Tibial artery (tissue), 4 donors: ENCODE results near the gene TGM2.

Experiments used
- DNase-seq, 2 donors: peaks; one replicate each; pipeline ENCODE4 v3.0.0-alpha.2; 2019
- H3K27ac ChIP-seq, 2 donors: fragments of 200-600 bp; sonication (generic) in 1 of 2; 1 replicate in 1 of 2; 2 replicates in 1 of 2; pipeline ENCODE4 v1.5.1; 2018 to 2019; ENCODE audit warnings: mild to moderate bottlenecking in 1 of 2
- H3K27me3 ChIP-seq, 2 donors: fragments of 200-600 bp; sonication (generic) in 1 of 2; one replicate each; pipeline versions ENCODE4 v1.5.1 to v1.6.0; 2016 to 2019
- H3K36me3 ChIP-seq, 3 donors: fragments of 200-600 bp; sonication (generic) in 2 of 3; one replicate each; pipeline ENCODE4 v1.5.1; 2016 to 2019; ENCODE audit warnings: mild to moderate bottlenecking in 2 of 3
- H3K4me1 ChIP-seq, 4 donors: fragments of 200-600 bp; sonication (generic) in 2 of 4; 1 replicate in 3 of 4; 2 replicates in 1 of 4; pipeline ENCODE4 v1.5.1; 2016 to 2019
- H3K4me3 ChIP-seq, 2 donors: fragments of 200-600 bp; sonication (generic) in 1 of 2; 1 replicate in 1 of 2; 2 replicates in 1 of 2; pipeline ENCODE4 v1.5.1; 2018 to 2019; ENCODE audit warnings: mild to moderate bottlenecking in 2 of 2
- H3K9me3 ChIP-seq, 3 donors: fragments of 200-600 bp; sonication (generic) in 1 of 3; one replicate each; pipeline ENCODE4 v1.5.1; 2016 to 2019
- intact Hi-C: fragments of 100-400 bp; cut with DNase I; formaldehyde crosslinking; loops from one replicate; pipeline ENCODE4 v1.15.0; 2023; ENCODE audit warnings: low total_unique reads
- TF ChIP-seq, protein P1 (sequence below), 2 experiments: fragments of 200-600 bp in 1 of 2; fragments of 450-650 bp in 1 of 2; IDR thresholded peaks; one replicate each; pipeline ENCODE4 v1.5.1; 2017 to 2019; ENCODE audit warnings: antibody characterized with exemption in 2 of 2, mild to moderate bottlenecking in 1 of 2, moderate library complexity in 1 of 2

Gene TGM2

DNA sequence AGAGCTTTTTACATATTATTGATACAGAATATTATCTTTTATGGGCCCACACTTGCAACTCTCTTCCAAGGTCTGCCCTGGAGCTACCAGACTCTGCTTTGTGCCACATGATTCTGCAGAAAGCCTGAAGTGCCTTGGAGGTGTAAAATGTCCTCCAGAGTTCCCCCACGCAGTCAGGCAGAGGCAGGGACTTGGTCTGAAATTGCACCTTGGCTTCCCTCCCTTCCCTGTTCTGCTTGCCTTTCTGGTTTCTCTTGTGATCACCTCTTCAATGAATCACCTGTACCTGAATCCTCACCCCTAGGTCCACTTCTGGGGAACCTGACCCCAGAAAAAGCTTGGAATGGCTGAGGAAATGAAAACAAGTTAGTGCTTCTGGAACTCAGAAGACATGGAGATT lies 43.0 kb upstream of the TGM2 start:
- peak overlapping the region; percentile 78 to 82 for H3K27ac ChIP-seq

DNA sequence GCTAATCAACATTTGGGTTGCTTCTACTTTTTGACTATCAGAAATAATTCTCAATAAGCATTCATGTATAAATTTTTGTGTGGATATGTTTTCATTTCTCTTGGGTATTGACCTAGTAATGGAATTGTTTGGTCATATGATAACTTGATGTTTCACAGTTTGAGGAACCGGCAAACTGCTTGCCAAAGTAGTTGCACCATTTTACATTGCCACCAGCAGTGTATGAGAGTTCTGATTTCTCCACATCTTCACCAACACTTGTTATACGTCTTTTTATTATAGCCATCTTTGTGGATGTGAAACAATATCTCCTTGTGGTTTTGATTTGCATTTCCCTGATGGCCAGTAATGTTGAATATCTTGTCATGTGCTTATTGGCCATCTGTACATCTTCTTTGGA lies 42.6 kb upstream of the TGM2 start:
- H3K27ac ChIP-seq = peak overlapping the region; percentile 78 to 82
- H3K9me3 ChIP-seq = no peaks in the 10 kb centered on the region
- no peaks in the 10 kb centered on the region for H3K27me3 ChIP-seq
- no peak for DNase-seq
- H3K4me3 ChIP-seq = no peak overlapping the region
- intact Hi-C loops = no loop called here
- H3K36me3 ChIP-seq = no peaks in the 10 kb centered on the region
- TF ChIP-seq, protein P1, sequence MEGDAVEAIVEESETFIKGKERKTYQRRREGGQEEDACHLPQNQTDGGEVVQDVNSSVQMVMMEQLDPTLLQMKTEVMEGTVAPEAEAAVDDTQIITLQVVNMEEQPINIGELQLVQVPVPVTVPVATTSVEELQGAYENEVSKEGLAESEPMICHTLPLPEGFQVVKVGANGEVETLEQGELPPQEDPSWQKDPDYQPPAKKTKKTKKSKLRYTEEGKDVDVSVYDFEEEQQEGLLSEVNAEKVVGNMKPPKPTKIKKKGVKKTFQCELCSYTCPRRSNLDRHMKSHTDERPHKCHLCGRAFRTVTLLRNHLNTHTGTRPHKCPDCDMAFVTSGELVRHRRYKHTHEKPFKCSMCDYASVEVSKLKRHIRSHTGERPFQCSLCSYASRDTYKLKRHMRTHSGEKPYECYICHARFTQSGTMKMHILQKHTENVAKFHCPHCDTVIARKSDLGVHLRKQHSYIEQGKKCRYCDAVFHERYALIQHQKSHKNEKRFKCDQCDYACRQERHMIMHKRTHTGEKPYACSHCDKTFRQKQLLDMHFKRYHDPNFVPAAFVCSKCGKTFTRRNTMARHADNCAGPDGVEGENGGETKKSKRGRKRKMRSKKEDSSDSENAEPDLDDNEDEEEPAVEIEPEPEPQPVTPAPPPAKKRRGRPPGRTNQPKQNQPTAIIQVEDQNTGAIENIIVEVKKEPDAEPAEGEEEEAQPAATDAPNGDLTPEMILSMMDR (IDR thresholded peaks at IDR 0.05) = no peak
- H3K4me1 ChIP-seq = peaks cover 0 to 45% (median 34%) of the 10 kb centered on the region in 4 donors

More for the DNA sequence above, 43.0 kb upstream of the TGM2 start:
- TF ChIP-seq, protein P1 (IDR thresholded peaks at IDR 0.05) = no peak
- intact Hi-C loops = no loop called here
- no peaks in the 10 kb centered on the region for H3K36me3 ChIP-seq
- peak in 1 of 2 donors; percentile 51 for DNase-seq
- H3K9me3 ChIP-seq = no peaks in the 10 kb centered on the region
- no peak overlapping the region for H3K4me3 ChIP-seq
- H3K27me3 ChIP-seq = no peaks in the 10 kb centered on the region
- peaks cover 0 to 50% (median 35%) of the 10 kb centered on the region in 4 donors for H3K4me1 ChIP-seq

DNA sequence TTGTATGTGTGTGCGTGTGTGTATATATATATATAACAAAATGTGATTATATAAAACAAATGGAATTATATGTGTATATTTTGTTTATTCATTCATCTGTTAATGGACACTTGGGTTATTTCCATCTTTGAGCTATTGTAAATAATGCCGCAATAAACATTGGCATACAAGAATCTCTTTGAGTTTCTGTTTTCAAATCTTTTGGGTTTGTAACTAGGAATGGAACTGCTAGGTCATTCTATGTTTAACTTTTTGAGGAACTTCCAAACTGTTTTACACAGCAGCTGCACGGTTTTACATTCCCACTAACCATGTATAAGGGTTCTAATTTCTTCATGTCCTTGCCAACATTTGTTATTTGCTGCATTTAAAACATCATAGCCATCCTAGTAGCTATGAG lies 39.9 kb upstream of the TGM2 start:
- intact Hi-C loops = no loop called here
- no peak for DNase-seq
- TF ChIP-seq, protein P1 (IDR thresholded peaks at IDR 0.05) = no peak
- Histone ChIP-seq H3K4me1 (peaks cover 0 to 20% (median 14%) of the 10 kb centered on the region in 4 donors), H3K27ac (peak overlapping the region; percentile 27 to 39), H3K4me3 (no peak overlapping the region), H3K36me3 (no peaks in the 10 kb centered on the region), H3K27me3 (no peaks in the 10 kb centered on the region), H3K9me3 (no peaks in the 10 kb centered on the region)

DNA sequence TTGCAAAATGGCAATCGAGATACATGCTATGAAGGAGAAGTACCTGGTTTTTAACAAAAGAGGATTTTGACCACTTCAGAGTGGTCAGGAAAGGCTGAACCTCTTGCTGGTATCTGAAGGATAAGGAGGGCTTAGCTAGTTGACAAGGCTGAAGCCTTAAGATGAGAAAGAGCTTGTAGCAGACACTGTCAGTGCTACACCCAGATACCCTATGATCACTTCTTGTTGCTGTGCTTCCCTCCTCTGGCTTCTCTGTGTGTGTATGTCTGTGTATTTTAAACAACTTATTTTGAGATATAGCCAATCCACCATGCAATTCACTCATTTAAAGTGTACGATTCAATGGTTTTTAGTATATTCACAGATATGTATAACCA lies 38.9 kb upstream of the TGM2 start:
- TF ChIP-seq, protein P1 (IDR thresholded peaks at IDR 0.05) = no peak
- peaks cover 0 to 10% (median 5%) of the 10 kb centered on the region in 4 donors for H3K4me1 ChIP-seq
- DNase-seq = no peak
- intact Hi-C loops = no loop called here
- no peaks in the 10 kb centered on the region for H3K27me3 ChIP-seq
- H3K36me3 ChIP-seq = no peaks in the 10 kb centered on the region
- no peak overlapping the region for H3K4me3 ChIP-seq
- H3K9me3 ChIP-seq = no peaks in the 10 kb centered on the region
- peak overlapping the region; percentile 3 to 39 for H3K27ac ChIP-seq

DNA sequence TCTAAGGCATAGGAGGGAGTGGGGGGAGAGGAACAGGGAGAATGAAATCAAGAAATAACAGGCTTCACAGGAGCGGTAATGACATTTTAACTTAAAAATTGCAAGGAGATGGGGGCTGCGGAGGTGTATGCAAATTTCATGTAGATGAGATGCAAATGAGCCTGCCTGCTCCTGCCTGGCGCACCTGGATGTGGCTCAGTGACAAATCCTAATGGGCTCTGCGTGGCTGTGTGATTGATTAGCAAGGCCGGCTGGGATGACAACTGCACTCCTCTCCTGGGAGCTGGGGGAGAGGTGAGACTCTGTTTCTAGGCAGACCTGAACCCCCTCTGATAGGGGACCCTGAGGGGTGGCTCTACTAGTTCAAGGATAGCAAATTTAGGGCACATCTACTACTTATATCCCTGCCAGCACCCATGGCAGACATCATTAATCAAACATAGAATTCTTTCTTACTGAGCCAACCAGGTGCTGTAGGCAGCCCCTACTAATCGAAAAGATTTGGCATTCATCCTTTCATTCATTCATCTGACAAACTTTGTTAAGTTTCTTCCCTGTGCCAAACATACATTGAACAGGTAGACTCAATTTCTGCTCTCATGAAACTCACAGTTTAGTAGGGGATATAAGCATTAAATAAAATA lies 38.4 kb upstream of the TGM2 start:
- intact Hi-C loops = no loop called here
- no peak overlapping the region for H3K4me3 ChIP-seq
- H3K36me3 ChIP-seq = no peaks in the 10 kb centered on the region
- H3K27me3 ChIP-seq = no peaks in the 10 kb centered on the region
- peak overlapping the region; percentile 6 to 39 for H3K27ac ChIP-seq
- peak in 1 of 2 donors; percentile 8 for DNase-seq
- no peaks in the 10 kb centered on the region for H3K9me3 ChIP-seq
- TF ChIP-seq, protein P1 (IDR thresholded peaks at IDR 0.05) = no peak
- peaks cover 0 to 5% (median under 1%) of the 10 kb centered on the region in 4 donors for H3K4me1 ChIP-seq

DNA sequence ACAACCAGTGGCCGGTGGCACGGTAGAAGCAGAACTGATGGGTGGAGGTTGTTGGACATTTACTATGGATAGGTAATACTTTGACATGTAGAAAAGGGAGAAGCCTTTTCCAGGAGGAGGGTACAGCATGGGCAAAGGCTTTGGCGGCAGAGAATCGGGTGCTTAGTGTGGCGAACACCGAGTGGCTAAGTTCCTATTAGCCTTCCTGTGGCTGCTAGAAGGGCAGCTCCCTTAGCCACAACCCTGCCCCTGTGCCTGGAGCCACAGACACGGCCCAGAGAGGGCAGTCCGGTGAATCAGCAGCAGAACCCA lies 37.9 kb upstream of the TGM2 start:
- DNase-seq = peak in 1 of 2 donors; percentile 4
- no peaks in the 10 kb centered on the region for H3K36me3 ChIP-seq
- TF ChIP-seq, protein P1 (IDR thresholded peaks at IDR 0.05) = no peak
- intact Hi-C loops = no loop called here
- no peaks in the 10 kb centered on the region for H3K27me3 ChIP-seq
- peak overlapping the region in 1 of 2 donors; percentile 6 for H3K27ac ChIP-seq
- H3K9me3 ChIP-seq = no peaks in the 10 kb centered on the region
- no peaks in the 10 kb centered on the region for H3K4me1 ChIP-seq
- H3K4me3 ChIP-seq = no peak overlapping the region
